Erythroblast (primary cell): ENCODE data around the gene CHFR.

Experiments
- GATA1 ChIP-seq: IDR thresholded peaks from 2 replicates; pipeline ENCODE4 v1.6.1; 2011; ENCODE audit warnings: low read depth, mild to moderate bottlenecking, control low read depth, low read length, moderate library complexity
- POLR2A ChIP-seq: IDR thresholded peaks from 2 replicates; pipeline ENCODE4 v1.6.1; 2011; ENCODE audit warnings: mild to moderate bottlenecking, low read length

- TF ChIP-seq POLR2A (peak; percentile 85), GATA1 (no peak)
Measured at GRCh38 chr12:132887513-132888351, at the start of gene CHFR.
